GM23338 (cell line): ENCODE measurements around the gene OPRL1. TPM values are rescaled to one million over a fixed set of nuclear protein-coding genes. Genes with fewer than 3 reads are reported as not detected.
A peak's percentile ranks its signal among the peaks of the same experiment; 100 is the strongest.

Experiments
- ATAC-seq: fragments of 200-7000 bp; cut with Tn5 transposase; 3 replicates; pipeline ENCODE4 v1.9.1; 2020
- DNase-seq: peaks from one replicate; pipeline ENCODE4 v3.0.0-alpha.2; 2015; ENCODE audit warnings: low spot score
- H2AFZ ChIP-seq: fragments of 200-600 bp; sonication (generic); 2 replicates; pipeline ENCODE4 v1.8.0; 2016; ENCODE audit warnings: antibody characterized with exemption, mild to moderate bottlenecking, moderate library complexity
- H3F3A ChIP-seq: fragments of 200-600 bp; sonication (generic); replicated peaks from 2 replicates; pipeline ENCODE4 v1.8.0; 2017; ENCODE audit warnings: antibody characterized with exemption, mixed run types, low read depth
- H3K27ac ChIP-seq: fragments of 200-600 bp; sonication (generic); 2 replicates; pipeline ENCODE4 v1.6.1; 2016; ENCODE audit warnings: low read depth
- H3K27me3 ChIP-seq: fragments of 200-600 bp; sonication (generic); 2 replicates; pipeline ENCODE4 v1.8.0; 2016; ENCODE audit warnings: mild to moderate bottlenecking, mixed run types, moderate library complexity; ENCODE audit not compliant: insufficient read depth
- H3K36me3 ChIP-seq: fragments of 200-600 bp; sonication (generic); 2 replicates; pipeline ENCODE4 v1.8.0; 2016; ENCODE audit warnings: mild to moderate bottlenecking; ENCODE audit not compliant: insufficient read depth
- H3K4me1 ChIP-seq: fragments of 200-600 bp; sonication (generic); 2 replicates; pipeline ENCODE4 v1.8.0; 2016; ENCODE audit warnings: mild to moderate bottlenecking, moderate library complexity; ENCODE audit not compliant: insufficient read depth
- H3K4me2 ChIP-seq: fragments of 200-600 bp; sonication (generic); 2 replicates; pipeline ENCODE4 v1.7.1; 2017; ENCODE audit warnings: mixed run types
- H3K4me3 ChIP-seq: fragments of 200-600 bp; sonication (generic); 2 replicates; pipeline ENCODE4 v1.6.1; 2016; ENCODE audit warnings: mixed run types
- H3K79me2 ChIP-seq: fragments of 200-600 bp; sonication (generic); replicated peaks from 2 replicates; pipeline ENCODE4 v1.8.0; 2017; ENCODE audit warnings: mild to moderate bottlenecking; ENCODE audit not compliant: insufficient read depth
- H3K9me2 ChIP-seq: fragments of 200-600 bp; sonication (generic); 2 replicates; pipeline ENCODE4 v1.8.0; 2017; ENCODE audit not compliant: insufficient read depth
- H4K20me1 ChIP-seq: fragments of 200-600 bp; sonication (generic); replicated peaks from 2 replicates; pipeline ENCODE4 v1.8.0; 2017; ENCODE audit warnings: mild to moderate bottlenecking; ENCODE audit not compliant: insufficient read depth
- H3K27ac Mint-ChIP-seq: 2 replicates; pipeline ENCODE4 v1.8.0; 2020; ENCODE audit warnings: inconsistent platforms, mild to moderate bottlenecking, moderate library complexity, mixed read lengths
- H3K27me3 Mint-ChIP-seq: 3 replicates; pipeline ENCODE4 v1.8.0; 2022; ENCODE audit warnings: low read depth, mild to moderate bottlenecking, moderate library complexity, mixed read lengths, inconsistent platforms; ENCODE audit not compliant: insufficient read depth, poor library complexity
- H3K36me3 Mint-ChIP-seq: 3 replicates; pipeline ENCODE4 v1.8.0; 2021; ENCODE audit warnings: low read depth, mild to moderate bottlenecking, inconsistent platforms, moderate library complexity, mixed read lengths
- H3K4me1 Mint-ChIP-seq: 3 replicates; pipeline ENCODE4 v1.8.0; 2020; ENCODE audit warnings: mild to moderate bottlenecking, inconsistent platforms, mixed read lengths
- H3K4me3 Mint-ChIP-seq: 3 replicates; pipeline ENCODE4 v1.8.0; 2021; ENCODE audit warnings: moderate library complexity, mild to moderate bottlenecking, inconsistent platforms, mixed read lengths
- H3K9me3 Mint-ChIP-seq: 3 replicates; pipeline ENCODE4 v1.8.0; 2020; ENCODE audit warnings: moderate library complexity, mild to moderate bottlenecking, inconsistent platforms, mixed read lengths
- CREB1 ChIP-seq: fragments of 250-450 bp; sonication (Bioruptor Pico); IDR thresholded peaks from 2 replicates; pipeline ENCODE4 v1.5.0; 2020; ENCODE audit warnings: low read depth, mild to moderate bottlenecking, moderate library complexity
- ETS1 ChIP-seq: IDR thresholded peaks from 2 replicates; pipeline ENCODE4 v1.6.1; 2016; ENCODE audit warnings: antibody characterized with exemption
- EZH2phosphoT487 ChIP-seq: fragments of 200-600 bp; sonication (generic); IDR thresholded peaks from one replicate; pipeline ENCODE4 v1.8.1; 2018; ENCODE audit warnings: antibody characterized with exemption; ENCODE audit not compliant: unreplicated experiment
- NANOG ChIP-seq: IDR thresholded peaks from 2 replicates; pipeline ENCODE4 v1.6.1; 2016; ENCODE audit warnings: antibody characterized with exemption, borderline replicate concordance
- POLR2AphosphoS5 ChIP-seq: IDR thresholded peaks from 2 replicates; pipeline ENCODE4 v1.6.1; 2016; ENCODE audit warnings: antibody characterized with exemption, low read depth
- REST ChIP-seq: IDR thresholded peaks from one replicate; pipeline ENCODE4 v1.6.1; 2018; ENCODE audit warnings: antibody characterized with exemption; ENCODE audit not compliant: unreplicated experiment
- STAT1 ChIP-seq: IDR thresholded peaks from one replicate; pipeline ENCODE4 v1.6.1; 2016; ENCODE audit warnings: antibody characterized with exemption; ENCODE audit not compliant: unreplicated experiment
- ZNF331 ChIP-seq: fragments of 250-450 bp; sonication (Bioruptor Pico); IDR thresholded peaks from 2 replicates; pipeline ENCODE4 v1.5.0; 2020; ENCODE audit warnings: low read depth, mild to moderate bottlenecking, moderate library complexity
- ZNF462 ChIP-seq: fragments of 250-450 bp; sonication (Bioruptor Pico); IDR thresholded peaks from 2 replicates; pipeline ENCODE4 v1.5.0; 2020; ENCODE audit warnings: mild to moderate bottlenecking, moderate library complexity
- polyA plus RNA-seq: library from polyadenylated mRNA; unstranded; fragments of >200 nt; fragmentation: Nextera tagmentation; extraction: Ambion mirVana; gene quantifications from 2 replicates; pipeline ENCODE4 v1.2.1, GENCODE V29; 2016
- total RNA-seq: library from RNA; depleted of rRNA; stranded (reverse); fragments of >200 nt; shearing (Covaris generic); gene quantifications from 2 replicates; pipeline ENCODE4 v1.2.3, GENCODE V29; 2014

OPRL1 gene
- total and polyA plus RNA-seq, 2 experiments from 2014 or later = 0.27 to 1.1 TPM

GRCh38 chr20:64063389-64064144 is 16.3 kb upstream of the OPRL1 start:
- no peaks in the 10 kb centered on the region for H3K79me2 ChIP-seq
- H3K9me3 Mint-ChIP-seq = no peaks in the 10 kb centered on the region
- peak overlapping the region; percentile 85 for H3K4me3 ChIP-seq
- peak overlapping the region; percentile 82 for H3K4me3 Mint-ChIP-seq
- H3F3A ChIP-seq = peaks cover 6% of the 10 kb centered on the region; the same call in 1 of the 2 replicates
- no peaks in the 10 kb centered on the region for H3K9me2 ChIP-seq
- H3K36me3 Mint-ChIP-seq = no peaks in the 10 kb centered on the region
- TF ChIP-seq ZNF331 (CRISPR knock-in tag) = no peak
- peaks cover 34% of the 10 kb centered on the region for H3K4me1 Mint-ChIP-seq
- peak overlapping the region; percentile 85 for H3K4me2 ChIP-seq
- H3K27me3 Mint-ChIP-seq = peaks cover 17% of the 10 kb centered on the region
- peak; percentile 20 for ATAC-seq
- H3K27ac ChIP-seq = no peak overlapping the region
- no peaks in the 10 kb centered on the region for H4K20me1 ChIP-seq
- no peaks in the 10 kb centered on the region for H3K36me3 ChIP-seq
- H3K27me3 ChIP-seq = no peaks in the 10 kb centered on the region
- DNase-seq = peak; percentile 57
- 0 out of 2 replicates have a peak overlapping the region, but pooled peaks have one; percentile 28 for H2AFZ ChIP-seq
- H3K4me1 ChIP-seq = peaks cover 17% of the 10 kb centered on the region; the same call in 1 of the 2 replicates
- no peak overlapping the region for H3K27ac Mint-ChIP-seq

GRCh38 chr20:64064145-64064698 is 15.7 kb upstream of the OPRL1 start:
- no peak for DNase-seq
- H3K27ac Mint-ChIP-seq = no peak overlapping the region
- no peaks in the 10 kb centered on the region for H3K9me2 ChIP-seq
- ATAC-seq = no peak
- H3K4me3 Mint-ChIP-seq = peak overlapping the region; percentile 82
- H3K36me3 Mint-ChIP-seq = no peaks in the 10 kb centered on the region
- no peaks in the 10 kb centered on the region for H3K9me3 Mint-ChIP-seq
- H2AFZ ChIP-seq = no peak overlapping the region
- peak overlapping the region; percentile 85 for H3K4me3 ChIP-seq
- H4K20me1 ChIP-seq = no peaks in the 10 kb centered on the region
- H3K4me1 ChIP-seq = peaks cover 17% of the 10 kb centered on the region; the same call in 1 of the 2 replicates
- H3F3A ChIP-seq = peaks cover 6% of the 10 kb centered on the region; the same call in 1 of the 2 replicates
- peaks cover 34% of the 10 kb centered on the region for H3K4me1 Mint-ChIP-seq
- no peaks in the 10 kb centered on the region for H3K79me2 ChIP-seq
- peak overlapping the region; percentile 85 for H3K4me2 ChIP-seq
- H3K27me3 ChIP-seq = no peaks in the 10 kb centered on the region
- H3K27me3 Mint-ChIP-seq = peaks cover 14% of the 10 kb centered on the region
- no peaks in the 10 kb centered on the region for H3K36me3 ChIP-seq
- no peak overlapping the region for H3K27ac ChIP-seq
- TF ChIP-seq POLR2AphosphoS5 = no peak
- TF ChIP-seq ZNF462 (CRISPR knock-in tag) = no peak
- no peak for TF ChIP-seq CREB1
- TF ChIP-seq ETS1 = no peak
- TF ChIP-seq REST = no peak
- TF ChIP-seq NANOG = no peak
- no peak for TF ChIP-seq STAT1
- TF ChIP-seq EZH2phosphoT487 = no peak
- TF ChIP-seq ZNF331 (CRISPR knock-in tag) = no peak
